ENCODE data around the gene PCDHA4.
"Not testable (repeated sequence)": the region's sequence is repeated elsewhere in the genome, so short reads cannot be mapped to it uniquely, and the experiment has no call there.

PCDHA4 gene

DNA sequence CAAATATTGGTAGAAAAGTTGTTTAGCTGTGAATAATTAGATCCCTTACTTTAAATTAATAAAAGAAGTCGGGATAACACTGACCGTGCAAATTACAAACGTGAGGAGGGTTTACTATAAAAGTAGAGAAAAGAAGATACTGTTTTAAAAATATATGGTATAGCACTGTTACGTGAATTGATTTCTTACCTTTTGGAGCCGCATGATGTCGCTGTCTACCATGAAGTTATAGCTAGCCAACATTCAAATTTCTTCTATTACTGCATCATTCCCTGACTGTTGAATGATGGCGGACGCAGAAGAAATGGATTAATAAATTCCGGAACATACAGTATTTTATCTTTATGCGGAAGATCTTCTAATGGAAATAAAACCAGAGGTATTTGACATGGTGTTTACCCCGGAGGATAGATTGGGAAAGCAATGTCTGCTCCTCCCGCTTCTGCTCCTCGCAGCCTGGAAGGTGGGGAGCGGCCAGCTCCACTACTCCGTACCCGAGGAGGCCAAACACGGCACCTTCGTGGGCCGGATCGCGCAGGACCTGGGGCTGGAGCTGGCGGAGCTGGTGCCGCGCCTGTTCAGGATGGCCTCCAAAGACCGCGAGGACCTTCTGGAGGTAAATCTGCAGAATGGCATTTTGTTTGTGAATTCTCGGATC lies 21.0 kb downstream of the PCDHA4 start, which contains the start of gene PCDHA6:
Gene PCDHA6 (plus strand): TSS at position 257 of the 658 bp plus-strand sequence. CDS start 132 bp downstream, at position 389.
- Histone ChIP-seq H3K4me1 (ENCODE audit: control insufficient read depth, insufficient read depth, low read length) (no peaks in the 10 kb centered on the region), H3K9ac (ENCODE audit: low read length) (no peak within 1 kb of the TSS), H3K36me3 (ENCODE audit: control insufficient read depth, insufficient read depth, low read length) (no peaks in the 10 kb centered on the region), H3K9me3 (ENCODE audit: control insufficient read depth, low read length) (no peaks in the 10 kb centered on the region), H3K27me3 (ENCODE audit: control insufficient read depth, insufficient read depth, low read length) (no peaks in the 10 kb centered on the region), H3K4me3 (ENCODE audit: low read length) (no peak within 1 kb of the TSS)

GRCh38 chr5:140828362-140828737 lies 21.5 kb downstream of the PCDHA4 start:
- H3K36me3 ChIP-seq (ENCODE audit: control insufficient read depth, insufficient read depth, low read length), result no peaks in the 10 kb centered on the region
- H3K9ac ChIP-seq (ENCODE audit: low read length), result no peak overlapping the region
- H3K9me3 ChIP-seq (ENCODE audit: control insufficient read depth, low read length), result no peaks in the 10 kb centered on the region
- H3K4me1 ChIP-seq (ENCODE audit: control insufficient read depth, insufficient read depth, low read length), result no peaks in the 10 kb centered on the region
- no peaks in the 10 kb centered on the region for H3K27me3 ChIP-seq (ENCODE audit: control insufficient read depth, insufficient read depth, low read length)
- H3K4me3 ChIP-seq (ENCODE audit: low read length), result no peak overlapping the region

DNA sequence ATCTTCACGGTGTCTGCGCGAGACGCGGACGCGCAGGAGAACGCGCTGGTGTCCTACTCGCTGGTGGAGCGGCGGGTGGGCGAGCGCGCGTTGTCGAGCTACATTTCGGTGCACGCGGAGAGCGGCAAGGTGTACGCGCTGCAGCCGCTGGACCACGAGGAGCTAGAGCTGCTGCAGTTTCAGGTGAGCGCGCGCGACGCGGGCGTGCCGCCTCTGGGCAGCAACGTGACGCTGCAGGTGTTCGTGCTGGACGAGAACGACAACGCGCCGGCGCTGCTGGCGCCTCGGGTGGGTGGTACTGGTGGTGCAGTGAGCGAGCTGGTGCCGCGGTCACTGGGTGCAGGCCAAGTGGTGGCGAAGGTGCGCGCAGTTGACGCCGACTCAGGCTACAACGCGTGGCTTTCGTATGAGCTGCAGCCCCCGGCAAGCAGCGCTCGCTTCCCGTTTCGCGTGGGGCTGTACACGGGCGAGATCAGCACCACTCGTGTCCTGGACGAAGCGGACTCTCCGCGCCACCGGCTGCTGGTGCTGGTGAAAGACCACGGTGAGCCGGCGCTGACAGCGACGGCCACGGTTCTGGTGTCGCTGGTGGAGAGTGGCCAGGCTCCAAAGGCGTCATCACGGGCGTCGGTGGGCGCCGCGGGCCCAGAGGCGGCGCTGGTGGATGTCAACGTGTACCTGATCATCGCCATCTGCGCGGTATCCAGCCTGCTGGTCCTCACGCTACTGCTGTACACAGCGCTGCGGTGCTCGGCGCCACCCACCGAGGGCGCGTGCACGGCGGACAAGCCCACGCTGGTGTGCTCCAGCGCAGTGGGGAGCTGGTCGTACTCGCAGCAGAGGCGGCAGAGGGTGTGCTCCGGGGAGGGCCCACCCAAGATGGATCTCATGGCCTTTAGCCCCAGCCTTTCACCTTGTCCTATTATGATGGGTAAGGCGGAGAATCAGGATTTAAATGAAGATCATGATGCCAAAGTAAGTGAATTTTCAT lies 22.9 kb downstream of the PCDHA4 start:
- H3K9ac ChIP-seq (ENCODE audit: low read length); H3K27me3 ChIP-seq (ENCODE audit: control insufficient read depth, insufficient read depth, low read length); H3K4me3 ChIP-seq (ENCODE audit: low read length); H3K9me3 ChIP-seq (ENCODE audit: control insufficient read depth, low read length); H3K4me1 ChIP-seq (ENCODE audit: control insufficient read depth, insufficient read depth, low read length); H3K36me3 ChIP-seq (ENCODE audit: control insufficient read depth, insufficient read depth, low read length): not testable (repeated sequence)

DNA sequence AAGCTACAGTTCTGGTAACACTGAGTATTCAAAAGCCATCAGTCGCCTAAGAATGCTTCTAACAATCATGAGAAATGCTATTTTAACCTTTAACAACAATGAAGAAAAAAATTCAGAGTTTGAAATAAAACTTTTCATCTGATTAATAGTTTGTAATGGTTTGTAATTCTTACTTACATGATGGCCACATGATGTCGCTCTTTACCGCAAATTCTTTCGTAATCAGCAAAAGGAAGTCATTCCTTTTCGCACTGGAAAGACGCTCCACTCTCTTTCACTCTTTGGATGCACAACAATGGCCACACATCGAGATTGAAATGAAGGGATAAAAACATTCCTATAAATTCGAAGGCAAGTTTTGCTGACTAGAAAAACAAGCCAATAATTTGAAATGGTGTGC lies 27.1 kb downstream of the PCDHA4 start, which contains the start of gene PCDHA7:
Gene PCDHA7 (plus strand): TSS at position 277 of the 400 bp plus-strand sequence. CDS start 115 bp downstream, at position 392.
- H3K27me3 ChIP-seq (ENCODE audit: control insufficient read depth, insufficient read depth, low read length), result no peaks in the 10 kb centered on the region
- no peaks in the 10 kb centered on the region for H3K36me3 ChIP-seq (ENCODE audit: control insufficient read depth, insufficient read depth, low read length)
- H3K9ac ChIP-seq (ENCODE audit: low read length), result no peak within 1 kb of the TSS
- H3K9me3 ChIP-seq (ENCODE audit: control insufficient read depth, low read length), result no peaks in the 10 kb centered on the region
- no peaks in the 10 kb centered on the region for H3K4me1 ChIP-seq (ENCODE audit: control insufficient read depth, insufficient read depth, low read length)
- no peak within 1 kb of the TSS for H3K4me3 ChIP-seq (ENCODE audit: low read length)

- not testable (repeated sequence) for H3K27me3 ChIP-seq (ENCODE audit: control insufficient read depth, insufficient read depth, low read length); H3K4me1 ChIP-seq (ENCODE audit: control insufficient read depth, insufficient read depth, low read length); H3K9ac ChIP-seq (ENCODE audit: low read length); H3K9me3 ChIP-seq (ENCODE audit: control insufficient read depth, low read length); H3K36me3 ChIP-seq (ENCODE audit: control insufficient read depth, insufficient read depth, low read length); H3K4me3 ChIP-seq (ENCODE audit: low read length)
These were observed 27.7 kb downstream of the PCDHA4 start for GRCh38 chr5:140834439-140835008.

DNA sequence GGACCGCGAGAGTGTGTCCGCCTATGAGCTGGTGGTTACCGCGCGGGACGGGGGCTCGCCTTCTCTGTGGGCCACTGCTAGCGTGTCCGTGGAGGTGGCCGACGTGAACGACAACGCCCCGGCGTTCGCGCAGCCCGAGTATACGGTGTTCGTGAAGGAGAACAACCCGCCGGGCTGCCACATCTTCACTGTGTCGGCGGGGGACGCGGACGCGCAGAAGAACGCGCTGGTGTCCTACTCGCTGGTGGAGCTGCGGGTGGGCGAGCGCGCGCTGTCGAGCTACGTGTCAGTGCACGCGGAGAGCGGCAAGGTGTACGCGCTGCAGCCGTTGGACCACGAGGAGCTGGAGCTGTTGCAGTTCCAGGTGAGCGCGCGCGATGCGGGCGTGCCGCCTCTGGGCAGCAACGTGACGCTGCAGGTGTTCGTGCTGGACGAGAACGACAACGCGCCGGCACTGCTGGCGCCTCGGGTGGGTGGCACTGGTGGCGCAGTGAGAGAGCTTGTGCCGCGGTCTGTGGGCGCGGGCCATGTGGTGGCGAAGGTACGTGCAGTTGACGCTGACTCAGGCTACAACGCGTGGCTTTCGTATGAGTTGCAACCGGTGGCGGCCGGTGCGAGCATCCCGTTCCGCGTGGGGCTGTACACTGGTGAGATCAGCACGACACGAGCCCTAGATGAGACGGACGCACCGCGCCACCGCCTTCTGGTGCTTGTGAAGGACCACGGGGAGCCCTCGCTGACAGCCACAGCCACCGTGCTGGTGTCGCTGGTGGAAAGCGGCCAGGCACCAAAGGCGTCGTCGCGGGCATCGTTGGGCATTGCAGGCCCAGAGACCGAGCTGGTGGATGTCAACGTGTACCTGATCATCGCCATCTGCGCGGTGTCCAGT lies 29.0 kb downstream of the PCDHA4 start:
- H3K4me3 ChIP-seq (ENCODE audit: low read length), result no peak overlapping the region
- H3K4me1 ChIP-seq (ENCODE audit: control insufficient read depth, insufficient read depth, low read length), result no peaks in the 10 kb centered on the region
- H3K36me3 ChIP-seq (ENCODE audit: control insufficient read depth, insufficient read depth, low read length), result no peaks in the 10 kb centered on the region
- H3K9me3 ChIP-seq (ENCODE audit: control insufficient read depth, low read length), result no peaks in the 10 kb centered on the region
- H3K27me3 ChIP-seq (ENCODE audit: control insufficient read depth, insufficient read depth, low read length), result no peaks in the 10 kb centered on the region
- no peak overlapping the region for H3K9ac ChIP-seq (ENCODE audit: low read length)

- Histone ChIP-seq H3K4me1 (ENCODE audit: control insufficient read depth, insufficient read depth, low read length) (no peaks in the 10 kb centered on the region), H3K9ac (ENCODE audit: low read length) (no peak within 1 kb of the TSS), H3K9me3 (ENCODE audit: control insufficient read depth, low read length) (no peaks in the 10 kb centered on the region), H3K4me3 (ENCODE audit: low read length) (no peak within 1 kb of the TSS), H3K36me3 (ENCODE audit: control insufficient read depth, insufficient read depth, low read length) (no peaks in the 10 kb centered on the region), H3K27me3 (ENCODE audit: control insufficient read depth, insufficient read depth, low read length) (no peaks in the 10 kb centered on the region)
These were observed 34.4 kb downstream of the PCDHA4 start, which contains the start of gene PCDHA8 for GRCh38 chr5:140840978-140841962. Gene PCDHA8, plus strand, starts transcription at chr5:140841187. Its CDS starts 135 bp downstream, at chr5:140841322.

DNA sequence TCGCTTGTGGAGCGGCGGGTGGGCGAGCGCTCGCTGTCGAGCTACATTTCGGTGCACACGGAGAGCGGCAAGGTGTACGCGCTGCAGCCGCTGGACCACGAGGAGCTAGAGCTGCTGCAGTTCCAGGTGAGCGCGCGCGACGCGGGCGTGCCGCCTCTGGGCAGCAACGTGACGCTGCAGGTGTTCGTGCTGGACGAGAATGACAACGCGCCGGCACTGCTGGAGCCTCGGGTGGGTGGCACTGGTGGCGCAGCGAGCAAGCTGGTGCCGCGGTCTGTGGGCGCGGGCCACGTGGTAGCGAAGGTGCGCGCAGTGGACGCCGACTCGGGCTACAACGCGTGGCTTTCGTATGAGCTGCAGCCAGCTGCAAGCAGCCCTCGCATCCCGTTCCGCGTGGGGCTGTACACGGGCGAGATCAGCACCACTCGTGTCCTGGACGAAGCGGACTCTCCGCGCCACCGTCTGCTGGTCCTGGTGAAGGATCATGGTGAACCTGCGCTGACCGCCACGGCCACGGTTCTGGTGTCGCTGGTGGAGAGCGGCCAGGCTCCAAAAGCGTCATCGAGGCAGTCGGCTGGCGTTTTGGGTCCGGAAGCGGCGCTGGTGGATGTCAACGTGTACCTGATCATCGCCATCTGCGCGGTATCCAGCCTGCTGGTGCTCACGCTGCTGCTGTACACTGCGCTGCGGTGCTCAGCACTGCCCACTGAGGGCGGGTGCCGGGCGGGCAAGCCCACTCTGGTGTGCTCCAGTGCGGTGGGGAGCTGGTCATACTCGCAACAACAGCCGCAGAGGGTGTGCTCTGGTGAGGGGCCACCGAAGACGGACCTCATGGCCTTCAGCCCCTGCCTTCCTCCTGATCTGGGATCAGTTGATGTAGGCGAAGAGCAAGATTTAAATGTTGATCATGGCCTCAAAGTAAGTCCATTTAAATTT lies 36.2 kb downstream of the PCDHA4 start:
- H3K9ac ChIP-seq (ENCODE audit: low read length), result no peak overlapping the region
- H3K36me3 ChIP-seq (ENCODE audit: control insufficient read depth, insufficient read depth, low read length), result no peaks in the 10 kb centered on the region
- H3K4me3 ChIP-seq (ENCODE audit: low read length), result no peak overlapping the region
- no peaks in the 10 kb centered on the region for H3K9me3 ChIP-seq (ENCODE audit: control insufficient read depth, low read length)
- H3K27me3 ChIP-seq (ENCODE audit: control insufficient read depth, insufficient read depth, low read length), result no peaks in the 10 kb centered on the region
- no peaks in the 10 kb centered on the region for H3K4me1 ChIP-seq (ENCODE audit: control insufficient read depth, insufficient read depth, low read length)

DNA sequence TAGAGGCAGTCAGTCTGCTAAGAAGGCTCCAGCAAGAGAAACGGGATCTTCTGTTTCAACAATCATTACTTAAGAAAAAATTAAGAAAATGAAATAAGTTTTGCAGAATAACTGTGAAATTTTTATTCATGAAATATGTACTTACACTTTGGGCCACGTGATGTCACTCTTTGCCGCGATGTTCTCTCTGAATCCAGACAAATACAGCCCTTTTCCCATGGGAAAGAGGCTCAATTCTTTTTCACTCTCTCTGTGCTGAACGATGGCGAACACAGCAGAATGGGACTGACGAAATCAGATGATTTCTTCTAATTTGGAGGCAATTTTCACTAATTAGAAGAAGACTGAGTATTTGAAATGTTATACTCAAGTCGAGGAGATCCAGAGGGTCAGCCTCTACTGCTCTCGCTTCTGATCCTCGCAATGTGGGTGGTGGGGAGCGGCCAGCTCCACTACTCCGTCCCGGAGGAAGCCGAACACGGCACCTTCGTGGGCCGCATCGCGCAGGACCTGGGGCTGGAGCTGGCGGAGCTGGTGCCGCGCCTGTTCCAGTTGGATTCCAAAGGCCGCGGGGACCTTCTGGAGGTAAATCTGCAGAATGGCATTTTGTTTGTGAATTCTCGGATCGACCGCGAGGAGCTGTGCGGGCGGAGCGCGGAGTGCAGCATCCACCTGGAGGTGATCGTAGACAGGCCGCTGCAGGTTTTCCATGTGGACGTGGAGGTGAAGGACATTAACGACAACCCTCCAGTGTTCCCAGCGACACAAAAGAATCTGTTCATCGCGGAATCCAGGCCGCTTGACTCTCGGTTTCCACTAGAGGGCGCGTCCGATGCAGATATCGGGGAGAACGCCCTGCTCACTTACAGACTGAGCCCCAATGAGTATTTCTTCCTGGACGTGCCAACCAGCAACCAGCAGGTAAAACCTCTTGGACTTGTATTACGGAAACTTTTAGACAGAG lies 41.6 kb downstream of the PCDHA4 start, which contains the start of gene PCDHA9:
Gene PCDHA9 (plus strand): TSS at position 244 of the 964 bp plus-strand sequence. CDS start 114 bp downstream, at position 358.
- not testable (repeated sequence) for H3K9ac ChIP-seq (ENCODE audit: low read length); H3K36me3 ChIP-seq (ENCODE audit: control insufficient read depth, insufficient read depth, low read length)

More for the DNA sequence above, 41.6 kb downstream of the PCDHA4 start, which contains the start of gene PCDHA9:
- not testable (repeated sequence) for H3K4me1 ChIP-seq (ENCODE audit: control insufficient read depth, insufficient read depth, low read length); H3K4me3 ChIP-seq (ENCODE audit: low read length); H3K9me3 ChIP-seq (ENCODE audit: control insufficient read depth, low read length); H3K27me3 ChIP-seq (ENCODE audit: control insufficient read depth, insufficient read depth, low read length)
